K562 (cell line): Measurements from ENCODE around the gene SLC66A2. TPM values are rescaled to one million over a fixed set of nuclear protein-coding genes. Genes with fewer than 3 reads are reported as not detected.
A peak's percentile ranks its signal among the peaks of the same experiment; 100 is the strongest.

ENCODE experiments used
- BCOR ChIP-seq: fragments of 450-650 bp; IDR thresholded peaks from 2 replicates; pipeline ENCODE4 v1.6.1; 2016
- CHD4 ChIP-seq: fragments of 200-600 bp; sonication (generic); IDR thresholded peaks from 3 replicates; pipeline ENCODE4 v1.6.1; 2012; ENCODE audit warnings: low read depth, mild to moderate bottlenecking, mixed read lengths, low read length, inconsistent platforms; ENCODE audit not compliant: insufficient read depth, insufficient replicate concordance, poor library complexity, severe bottlenecking
- CREBBP ChIP-seq: IDR thresholded peaks from one replicate; pipeline ENCODE4 v1.6.1; 2012; ENCODE audit warnings: low read depth, mild to moderate bottlenecking, control low read depth, inconsistent platforms, low read length
- DACH1 ChIP-seq: fragments of 450-650 bp; IDR thresholded peaks from 2 replicates; pipeline ENCODE4 v1.6.1; 2018; ENCODE audit not compliant: partially characterized antibody
- HMGN3 ChIP-seq: IDR thresholded peaks from 2 replicates; pipeline ENCODE4 v1.6.1; 2011; ENCODE audit warnings: borderline replicate concordance, low read depth, mild to moderate bottlenecking, mixed read lengths, low read length; ENCODE audit not compliant: insufficient read length; ENCODE audit errors: extremely low read depth
- KAT8 ChIP-seq: fragments of 450-650 bp; IDR thresholded peaks from 2 replicates; pipeline ENCODE4 v1.6.1; 2016; ENCODE audit warnings: low read depth, mild to moderate bottlenecking
- NONO ChIP-seq, 2 experiments: fragments of 200-400 bp in 1 of 2; fragments of 450-650 bp in 1 of 2; formaldehyde crosslinking in 1 of 2; IDR thresholded peaks; 2 replicates each; pipeline ENCODE4 v1.6.1; 2017; ENCODE audit warnings: low read depth in 2 of 2, mild to moderate bottlenecking in 2 of 2, moderate library complexity in 2 of 2, low read length in 1 of 2
- POLR2H ChIP-seq: IDR thresholded peaks from 2 replicates; pipeline ENCODE4 v1.6.1; 2016; ENCODE audit warnings: missing genetic modification characterization, low read depth, mild to moderate bottlenecking, control low read depth, missing compliant biosample characterization, moderate library complexity
- RERE ChIP-seq: sonication (generic); formaldehyde crosslinking; IDR thresholded peaks from 2 replicates; pipeline ENCODE4 v1.8.0; 2023; ENCODE audit warnings: missing genetic modification reagents, mild to moderate bottlenecking, borderline replicate concordance
- RFX7 ChIP-seq: fragments of 250-450 bp; sonication (Bioruptor Pico); IDR thresholded peaks from 2 replicates; pipeline ENCODE4 v1.5.1; 2021; ENCODE audit warnings: mild to moderate bottlenecking
- RHOXF2B ChIP-seq: fragments of 250-450 bp; sonication (Bioruptor Pico); conservative IDR thresholded peaks from 2 replicates; pipeline ENCODE4 v1.5.1; 2021
- SNAPC5 ChIP-seq: fragments of 250-450 bp; sonication (Bioruptor Pico); IDR thresholded peaks from 2 replicates; pipeline ENCODE4 v1.8.0; 2021; ENCODE audit warnings: moderate library complexity, mild to moderate bottlenecking, inconsistent platforms
- ZNF518B ChIP-seq: fragments of 250-450 bp; sonication (Bioruptor Pico); IDR thresholded peaks from 2 replicates; pipeline ENCODE4 v1.5.0; 2021; ENCODE audit warnings: mild to moderate bottlenecking, moderate library complexity
- polyA plus RNA-seq, 8 experiments: library from polyadenylated mRNA; depleted of rRNA in 4 of 8; stranded (reverse) in 5 of 8; unstranded in 3 of 8; fragments of >200 nt; fragmentation: Nextera tagmentation in 2 of 8; fragmentation: Illumina TruSeq in 1 of 8; extraction: Ambion mirVana in 2 of 8; extraction: Trizol in 1 of 8; gene quantifications; 2 replicates each; pipeline versions ENCODE4 v1.2.1 to v1.2.3, GENCODE V29; 2011 to 2014; ENCODE audit warnings: inconsistent platforms in 1 of 8, missing spikeins in 1 of 8
- total RNA-seq, 7 experiments: library from RNA; depleted of rRNA in 6 of 7; stranded (reverse); fragments of >200 nt in 6 of 7; fragmentation: Illumina TruSeq in 2 of 7; extraction: Trizol in 2 of 7; gene quantifications; 2 replicates each; pipeline versions ENCODE4 v1.2.1 to v1.2.3, GENCODE V29; 2011 to 2021; ENCODE audit warnings: low replicate concordance in 1 of 7
- TF ChIP-seq, protein P1 (sequence below): fragments of 450-650 bp; IDR thresholded peaks from 2 replicates; pipeline ENCODE4 v1.6.1; 2016; ENCODE audit warnings: low read depth, mild to moderate bottlenecking, moderate library complexity
- TF ChIP-seq, protein P2 (sequence below): fragments of 450-650 bp; IDR thresholded peaks from 2 replicates; pipeline ENCODE4 v1.6.1; 2018; ENCODE audit warnings: mild to moderate bottlenecking, low read depth; ENCODE audit not compliant: partially characterized antibody

SLC66A2 gene
- total and polyA plus RNA-seq, 9 of the 15 experiments (the other 6 are each of a cell fraction or from before 2014, with no cell fraction given) = 0.25 to 17.5 (median 5.6) TPM

DNA sequence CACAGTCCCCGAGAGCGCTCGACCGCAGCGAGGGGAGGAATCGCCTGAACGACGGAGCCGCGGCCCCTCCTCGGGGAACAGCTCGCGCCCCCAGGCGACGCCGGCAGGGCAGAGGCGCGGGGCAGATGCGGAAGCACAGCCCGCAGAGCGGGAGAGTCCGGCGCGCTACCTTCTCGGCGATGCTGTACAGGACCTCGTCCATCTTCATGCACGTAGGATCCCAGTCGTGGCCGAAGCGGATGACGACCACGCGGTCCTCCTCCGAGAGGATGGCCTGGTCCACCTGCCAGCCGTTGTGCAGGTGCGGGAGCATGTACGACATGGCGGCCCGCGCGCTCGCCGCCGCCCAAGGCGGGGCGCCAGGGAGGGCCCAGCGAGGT lies 36.6 kb upstream of the SLC66A2 start (continued):
- no peak for TF ChIP-seq ZNF518B (CRISPR knock-in tag)
- TF ChIP-seq RERE = no peak
- TF ChIP-seq, protein P1, sequence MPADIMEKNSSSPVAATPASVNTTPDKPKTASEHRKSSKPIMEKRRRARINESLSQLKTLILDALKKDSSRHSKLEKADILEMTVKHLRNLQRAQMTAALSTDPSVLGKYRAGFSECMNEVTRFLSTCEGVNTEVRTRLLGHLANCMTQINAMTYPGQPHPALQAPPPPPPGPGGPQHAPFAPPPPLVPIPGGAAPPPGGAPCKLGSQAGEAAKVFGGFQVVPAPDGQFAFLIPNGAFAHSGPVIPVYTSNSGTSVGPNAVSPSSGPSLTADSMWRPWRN = no peak
- peak; percentile 34 for TF ChIP-seq HMGN3
- TF ChIP-seq, protein P2, sequence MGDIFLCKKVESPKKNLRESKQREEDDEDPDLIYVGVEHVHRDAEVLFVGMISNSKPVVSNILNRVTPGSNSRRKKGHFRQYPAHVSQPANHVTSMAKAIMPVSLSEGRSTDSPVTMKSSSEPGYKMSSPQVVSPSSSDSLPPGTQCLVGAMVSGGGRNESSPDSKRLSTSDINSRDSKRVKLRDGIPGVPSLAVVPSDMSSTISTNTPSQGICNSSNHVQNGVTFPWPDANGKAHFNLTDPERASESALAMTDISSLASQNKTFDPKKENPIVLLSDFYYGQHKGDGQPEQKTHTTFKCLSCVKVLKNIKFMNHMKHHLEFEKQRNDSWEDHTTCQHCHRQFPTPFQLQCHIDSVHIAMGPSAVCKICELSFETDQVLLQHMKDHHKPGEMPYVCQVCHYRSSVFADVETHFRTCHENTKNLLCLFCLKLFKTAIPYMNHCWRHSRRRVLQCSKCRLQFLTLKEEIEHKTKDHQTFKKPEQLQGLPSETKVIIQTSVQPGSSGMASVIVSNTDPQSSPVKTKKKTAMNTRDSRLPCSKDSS = no peak
- no peak for TF ChIP-seq CHD4
- TF ChIP-seq DACH1 = no peak
- TF ChIP-seq BCOR = no peak
- no peak for TF ChIP-seq CREBBP
- TF ChIP-seq POLR2H = no peak
- no peak for TF ChIP-seq SNAPC5 (CRISPR knock-in tag)
- TF ChIP-seq NONO (IDR thresholded peaks at IDR 0.05; ENCODE audit: low read depth in 2 of 2, low read length in 1 of 2) = peak in 1 of 2 experiments; percentile 36; a peak in 1 of 4 replicates
- no peak for TF ChIP-seq RFX7
- TF ChIP-seq KAT8 = no peak
- no peak for TF ChIP-seq RHOXF2B (CRISPR knock-in tag)
